ENCODE data around the gene CALN1. TPM values are rescaled to one million over a fixed set of nuclear protein-coding genes. Genes with fewer than 3 reads are reported as not detected.

Gene CALN1
- total RNA-seq, 1 donor from 2014 or later, result not detected

GRCh38 chr7:72409638-72410015 is 2.5 kb downstream of the CALN1 start:
- Histone ChIP-seq H3K36me3 (ENCODE audit: insufficient read depth, low read length) (no peaks in the 10 kb centered on the region), H3K27me3 (ENCODE audit: insufficient read depth, low read length) (no peaks in the 10 kb centered on the region), H3K4me2 (ENCODE audit: low read length) (no peak overlapping the region), H3K9me3 (ENCODE audit: insufficient read depth, low read depth, low read length) (peaks cover 6% of the 10 kb centered on the region), H3K79me2 (ENCODE audit: insufficient read depth, low read length) (no peaks in the 10 kb centered on the region), H3K9ac (ENCODE audit: low read length) (no peak overlapping the region), H3K4me3 (ENCODE audit: insufficient read depth, low read depth, low read length) (no peak overlapping the region), H3K27ac (ENCODE audit: low read depth, low read length) (no peak overlapping the region), H3K4me1 (ENCODE audit: insufficient read depth, low read length) (no peaks in the 10 kb centered on the region), H2AFZ (ENCODE audit: low read depth, low read length) (no peak overlapping the region), H4K20me1 (ENCODE audit: insufficient read depth, low read length) (no peaks in the 10 kb centered on the region)
- Mint-ChIP-seq H3K4me1 (ENCODE audit: low read depth, unreplicated experiment) (peaks cover 2% of the 10 kb centered on the region), H3K27me3 (ENCODE audit: low read depth, unreplicated experiment) (peaks cover 5% of the 10 kb centered on the region), H3K36me3 (ENCODE audit: low read depth, unreplicated experiment) (no peaks in the 10 kb centered on the region), H3K9me3 (ENCODE audit: unreplicated experiment) (no peaks in the 10 kb centered on the region), H3K27ac (ENCODE audit: unreplicated experiment) (no peak overlapping the region), H3K4me3 (ENCODE audit: unreplicated experiment) (no peak overlapping the region)
- no peak for TF ChIP-seq EZH2 (IDR thresholded peaks at IDR 0.05; ENCODE audit: insufficient read depth, low read length)
- TF ChIP-seq, protein P1, sequence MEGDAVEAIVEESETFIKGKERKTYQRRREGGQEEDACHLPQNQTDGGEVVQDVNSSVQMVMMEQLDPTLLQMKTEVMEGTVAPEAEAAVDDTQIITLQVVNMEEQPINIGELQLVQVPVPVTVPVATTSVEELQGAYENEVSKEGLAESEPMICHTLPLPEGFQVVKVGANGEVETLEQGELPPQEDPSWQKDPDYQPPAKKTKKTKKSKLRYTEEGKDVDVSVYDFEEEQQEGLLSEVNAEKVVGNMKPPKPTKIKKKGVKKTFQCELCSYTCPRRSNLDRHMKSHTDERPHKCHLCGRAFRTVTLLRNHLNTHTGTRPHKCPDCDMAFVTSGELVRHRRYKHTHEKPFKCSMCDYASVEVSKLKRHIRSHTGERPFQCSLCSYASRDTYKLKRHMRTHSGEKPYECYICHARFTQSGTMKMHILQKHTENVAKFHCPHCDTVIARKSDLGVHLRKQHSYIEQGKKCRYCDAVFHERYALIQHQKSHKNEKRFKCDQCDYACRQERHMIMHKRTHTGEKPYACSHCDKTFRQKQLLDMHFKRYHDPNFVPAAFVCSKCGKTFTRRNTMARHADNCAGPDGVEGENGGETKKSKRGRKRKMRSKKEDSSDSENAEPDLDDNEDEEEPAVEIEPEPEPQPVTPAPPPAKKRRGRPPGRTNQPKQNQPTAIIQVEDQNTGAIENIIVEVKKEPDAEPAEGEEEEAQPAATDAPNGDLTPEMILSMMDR (IDR thresholded peaks at IDR 0.05; ENCODE audit: insufficient read depth, low read depth, low read length), result no peak
- FAIRE-seq, result no peak
- no peak for DNase-seq (ENCODE audit: low read depth)

DNA sequence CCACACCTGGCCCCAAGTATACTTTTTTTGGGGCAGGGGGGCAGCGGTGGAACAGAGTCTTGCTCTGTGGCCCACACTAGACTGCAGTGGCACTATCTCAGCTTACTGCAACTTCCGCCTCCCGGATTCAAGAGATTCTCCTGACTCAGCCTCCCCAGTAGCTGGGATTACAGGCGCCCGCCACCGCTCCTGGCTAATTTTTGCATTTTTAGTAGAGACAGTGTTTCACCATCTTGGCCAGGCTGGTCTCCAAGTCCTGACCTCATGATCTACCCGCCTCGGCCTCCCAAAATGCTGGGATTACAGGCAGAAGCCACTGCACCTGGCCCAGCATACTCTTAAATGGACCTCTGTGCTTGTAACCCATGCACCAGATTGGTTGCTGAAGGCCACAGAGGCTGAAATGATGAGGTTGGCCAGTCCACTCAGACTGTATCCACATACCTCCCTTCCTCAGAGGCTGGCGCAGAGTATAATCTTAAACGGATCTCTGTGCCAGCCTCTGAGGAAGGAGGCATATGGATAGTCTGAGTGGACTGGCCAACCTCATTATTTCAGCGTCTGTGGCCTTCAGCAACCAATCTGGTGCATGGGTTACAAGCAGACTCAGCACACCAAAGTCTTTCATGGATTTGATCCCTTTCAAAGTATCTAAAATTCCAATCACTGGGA is 3.0 kb downstream of the CALN1 start:
- Mint-ChIP-seq H3K4me3 (ENCODE audit: unreplicated experiment) (no peak overlapping the region), H3K27ac (ENCODE audit: unreplicated experiment) (no peak overlapping the region), H3K36me3 (ENCODE audit: low read depth, unreplicated experiment) (no peaks in the 10 kb centered on the region), H3K4me1 (ENCODE audit: low read depth, unreplicated experiment) (peaks cover 2% of the 10 kb centered on the region), H3K9me3 (ENCODE audit: unreplicated experiment) (peaks cover 1% of the 10 kb centered on the region), H3K27me3 (ENCODE audit: low read depth, unreplicated experiment) (peaks cover 9% of the 10 kb centered on the region)
- Histone ChIP-seq H3K4me1 (ENCODE audit: insufficient read depth, low read length) (no peaks in the 10 kb centered on the region), H3K27ac (ENCODE audit: low read depth, low read length) (no peak overlapping the region), H3K9me3 (ENCODE audit: insufficient read depth, low read depth, low read length) (peaks cover 4% of the 10 kb centered on the region), H3K79me2 (ENCODE audit: insufficient read depth, low read length) (no peaks in the 10 kb centered on the region), H3K36me3 (ENCODE audit: insufficient read depth, low read length) (no peaks in the 10 kb centered on the region), H2AFZ (ENCODE audit: low read depth, low read length) (no peak overlapping the region), H3K4me2 (ENCODE audit: low read length) (no peak overlapping the region), H4K20me1 (ENCODE audit: insufficient read depth, low read length) (no peaks in the 10 kb centered on the region), H3K9ac (ENCODE audit: low read length) (no peak overlapping the region), H3K27me3 (ENCODE audit: insufficient read depth, low read length) (no peaks in the 10 kb centered on the region), H3K4me3 (ENCODE audit: insufficient read depth, low read depth, low read length) (no peak overlapping the region)
- DNase-seq (ENCODE audit: low read depth) (no peak), FAIRE-seq (no peak)
- TF ChIP-seq, protein P1 (IDR thresholded peaks at IDR 0.05; ENCODE audit: insufficient read depth, low read depth, low read length), result no peak
- TF ChIP-seq EZH2 (IDR thresholded peaks at IDR 0.05; ENCODE audit: insufficient read depth, low read length), result no peak

DNA sequence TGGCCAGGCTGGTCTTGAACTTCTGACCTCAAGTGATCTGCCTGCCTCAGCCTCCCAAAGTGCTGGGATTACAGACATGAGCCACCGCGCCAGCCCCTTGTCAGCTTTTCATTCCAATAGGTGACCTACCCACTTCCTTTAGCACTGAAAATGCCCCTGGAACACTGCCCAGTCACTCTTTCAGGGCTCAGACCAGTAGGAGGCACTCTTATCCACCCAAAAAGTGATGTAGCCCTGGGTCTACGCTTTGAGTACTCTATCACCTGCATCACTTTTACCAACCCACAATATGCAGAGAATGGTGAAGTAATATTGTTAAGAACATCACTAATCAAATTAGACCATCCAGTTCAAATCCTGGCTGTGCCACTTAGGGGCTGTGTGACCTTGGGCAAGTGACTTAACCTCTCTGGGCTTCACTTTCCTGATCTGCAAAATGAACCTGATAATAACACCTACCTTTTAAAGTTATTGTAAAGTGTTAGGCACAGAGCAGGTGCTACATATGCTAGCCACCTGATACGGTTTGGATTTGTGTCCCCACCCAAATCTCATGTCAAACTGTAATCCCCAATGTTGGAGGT is 5.2 kb downstream of the CALN1 start:
- Histone ChIP-seq H3K36me3 (ENCODE audit: insufficient read depth, low read length) (no peaks in the 10 kb centered on the region), H3K27ac (ENCODE audit: low read depth, low read length) (no peak overlapping the region), H3K9me3 (ENCODE audit: insufficient read depth, low read depth, low read length) (no peaks in the 10 kb centered on the region), H3K4me3 (ENCODE audit: insufficient read depth, low read depth, low read length) (no peak overlapping the region), H3K4me1 (ENCODE audit: insufficient read depth, low read length) (no peaks in the 10 kb centered on the region), H3K9ac (ENCODE audit: low read length) (no peak overlapping the region), H3K4me2 (ENCODE audit: low read length) (no peak overlapping the region), H4K20me1 (ENCODE audit: insufficient read depth, low read length) (no peaks in the 10 kb centered on the region), H3K79me2 (ENCODE audit: insufficient read depth, low read length) (no peaks in the 10 kb centered on the region), H3K27me3 (ENCODE audit: insufficient read depth, low read length) (no peaks in the 10 kb centered on the region), H2AFZ (ENCODE audit: low read depth, low read length) (no peak overlapping the region)
- no peak for DNase-seq (ENCODE audit: low read depth)
- H3K27ac Mint-ChIP-seq (ENCODE audit: unreplicated experiment), result no peak overlapping the region
- H3K36me3 Mint-ChIP-seq (ENCODE audit: low read depth, unreplicated experiment), result no peaks in the 10 kb centered on the region
- no peak for TF ChIP-seq EZH2 (IDR thresholded peaks at IDR 0.05; ENCODE audit: insufficient read depth, low read length)
- TF ChIP-seq, protein P1 (IDR thresholded peaks at IDR 0.05; ENCODE audit: insufficient read depth, low read depth, low read length), result no peak
- no peak overlapping the region for H3K4me3 Mint-ChIP-seq (ENCODE audit: unreplicated experiment)
- FAIRE-seq, result no peak
- peaks cover 2% of the 10 kb centered on the region for H3K4me1 Mint-ChIP-seq (ENCODE audit: low read depth, unreplicated experiment)
- H3K27me3 Mint-ChIP-seq (ENCODE audit: low read depth, unreplicated experiment), result peaks cover 16% of the 10 kb centered on the region
- peaks cover 3% of the 10 kb centered on the region for H3K9me3 Mint-ChIP-seq (ENCODE audit: unreplicated experiment)

Measured in astrocyte (in vitro differentiated cells and primary cell).